HG03432 (cell line): ENCODE measurements around the gene RASSF4.

Experiments
- ATAC-seq: cut with Tn5 transposase; IDR thresholded peaks from one replicate; pipeline ENCODE4 v1.9.1; 2021; ENCODE audit warnings: mild to moderate bottlenecking, moderate library complexity; ENCODE audit not compliant: unreplicated experiment

The RASSF4 gene

DNA sequence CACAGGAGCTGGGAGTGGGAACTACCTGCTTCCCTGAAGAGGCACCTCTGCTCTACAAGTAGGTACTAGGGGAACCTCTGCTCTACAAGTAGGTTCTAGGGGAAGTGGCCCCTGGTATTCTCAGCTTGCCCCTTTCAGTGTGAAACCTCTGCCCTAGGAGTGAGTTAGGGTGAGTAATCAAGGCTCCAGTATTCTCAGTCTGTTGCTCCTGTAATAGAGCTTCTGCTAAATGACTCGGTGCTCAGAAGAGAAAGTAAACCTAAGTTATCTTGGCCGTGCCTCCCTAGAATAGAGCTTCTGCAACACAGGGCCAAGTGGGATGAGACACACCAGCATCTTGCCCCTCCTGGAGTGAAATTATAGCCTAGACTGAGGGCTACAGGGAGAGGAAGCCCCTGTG, 13.4 kb upstream of the RASSF4 start:
- peak; percentile 71 for ATAC-seq

DNA sequence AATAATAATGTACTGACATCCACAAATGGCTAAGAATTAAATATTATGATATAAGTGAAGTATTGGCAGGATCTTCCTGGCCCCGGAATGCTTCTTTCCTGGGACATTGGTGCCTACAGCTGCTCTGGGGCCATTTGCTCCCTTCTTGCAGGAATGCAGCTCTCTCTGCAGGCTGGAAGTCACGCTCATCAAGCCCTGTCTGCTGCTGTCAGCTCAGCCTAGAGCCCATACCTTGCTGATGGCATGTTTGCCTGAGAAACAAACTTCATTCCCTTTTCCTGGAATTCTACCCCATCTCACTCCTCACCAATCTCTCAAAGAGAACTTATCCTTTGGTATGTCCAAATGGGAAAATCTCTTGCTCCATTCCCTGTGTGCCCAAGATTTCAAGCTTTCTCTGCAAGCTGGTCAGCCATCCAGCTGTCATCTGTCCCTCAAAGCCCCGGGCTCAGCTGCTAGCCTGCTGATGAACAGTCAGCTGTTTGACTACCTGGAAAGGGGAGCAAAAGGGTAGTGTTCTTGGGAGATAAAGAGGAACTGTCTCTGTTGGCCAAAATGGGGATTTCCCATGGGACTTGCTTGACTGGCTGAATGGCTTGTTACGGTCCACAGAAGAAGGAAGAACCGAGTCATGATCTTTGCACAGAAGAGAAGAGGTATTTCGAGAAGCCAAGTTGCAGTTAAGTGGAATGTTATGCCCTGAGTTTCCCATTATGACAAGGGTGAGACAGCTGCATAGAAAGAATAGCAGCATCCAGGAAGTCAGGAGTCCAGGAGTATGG, 12.0 kb upstream of the RASSF4 start:
- ATAC-seq, result peak; percentile 65

- no peak for ATAC-seq
These were observed 11.0 kb upstream of the RASSF4 start for GRCh38 chr10:44948642-44949041.

DNA sequence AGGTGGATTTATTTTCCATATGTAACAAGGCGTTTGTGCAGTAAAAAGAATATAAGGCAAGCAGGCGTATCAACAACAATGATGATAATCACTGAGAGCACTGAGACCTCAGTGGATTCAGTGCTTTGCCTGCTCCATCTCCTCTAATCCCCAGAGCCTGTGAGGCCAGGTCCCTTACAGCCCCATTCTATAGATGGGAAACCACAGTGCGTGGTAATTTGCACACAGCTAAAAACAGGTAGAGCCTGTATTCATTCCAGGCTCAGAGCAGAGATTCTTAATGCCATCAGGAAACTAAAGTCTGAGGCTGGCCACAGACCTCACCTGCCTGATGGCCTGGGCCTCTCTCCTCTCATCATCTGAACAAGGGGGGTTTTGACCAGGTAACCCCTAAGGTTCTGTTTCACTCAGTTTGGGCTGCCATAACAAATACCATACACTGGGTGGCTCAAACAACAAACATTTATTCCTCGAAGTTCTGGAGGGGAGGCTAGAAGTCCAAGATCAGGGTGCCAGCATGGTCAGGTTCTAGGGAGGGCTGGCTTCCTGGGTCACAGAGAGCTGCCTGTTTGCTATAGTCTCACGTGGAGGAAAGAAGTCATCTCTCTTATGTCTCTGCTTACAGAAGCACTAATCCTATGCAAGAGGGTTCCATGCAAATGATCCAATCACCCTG, 10.3 kb upstream of the RASSF4 start:
- no peak for ATAC-seq

DNA sequence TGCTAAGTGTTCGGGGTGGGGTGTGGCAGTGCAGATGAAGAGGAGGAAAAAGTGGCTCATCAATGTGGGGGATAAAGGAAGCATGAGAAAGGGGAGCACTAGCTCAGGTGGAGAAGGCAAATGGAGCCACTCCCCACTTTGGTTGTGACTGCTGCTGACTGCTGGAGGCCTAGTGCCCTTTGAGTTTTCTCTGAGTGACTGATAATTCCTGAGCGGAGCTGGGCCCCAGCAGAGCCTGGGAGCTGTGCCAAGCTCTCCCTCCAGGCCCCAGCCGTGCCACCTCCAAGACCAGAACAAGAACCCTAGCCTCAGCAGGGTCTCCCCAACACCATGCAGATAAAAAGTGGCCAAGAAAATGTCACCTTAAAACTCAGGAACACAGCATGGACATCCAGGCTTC, 9.7 kb upstream of the RASSF4 start:
- ATAC-seq, result no peak

DNA sequence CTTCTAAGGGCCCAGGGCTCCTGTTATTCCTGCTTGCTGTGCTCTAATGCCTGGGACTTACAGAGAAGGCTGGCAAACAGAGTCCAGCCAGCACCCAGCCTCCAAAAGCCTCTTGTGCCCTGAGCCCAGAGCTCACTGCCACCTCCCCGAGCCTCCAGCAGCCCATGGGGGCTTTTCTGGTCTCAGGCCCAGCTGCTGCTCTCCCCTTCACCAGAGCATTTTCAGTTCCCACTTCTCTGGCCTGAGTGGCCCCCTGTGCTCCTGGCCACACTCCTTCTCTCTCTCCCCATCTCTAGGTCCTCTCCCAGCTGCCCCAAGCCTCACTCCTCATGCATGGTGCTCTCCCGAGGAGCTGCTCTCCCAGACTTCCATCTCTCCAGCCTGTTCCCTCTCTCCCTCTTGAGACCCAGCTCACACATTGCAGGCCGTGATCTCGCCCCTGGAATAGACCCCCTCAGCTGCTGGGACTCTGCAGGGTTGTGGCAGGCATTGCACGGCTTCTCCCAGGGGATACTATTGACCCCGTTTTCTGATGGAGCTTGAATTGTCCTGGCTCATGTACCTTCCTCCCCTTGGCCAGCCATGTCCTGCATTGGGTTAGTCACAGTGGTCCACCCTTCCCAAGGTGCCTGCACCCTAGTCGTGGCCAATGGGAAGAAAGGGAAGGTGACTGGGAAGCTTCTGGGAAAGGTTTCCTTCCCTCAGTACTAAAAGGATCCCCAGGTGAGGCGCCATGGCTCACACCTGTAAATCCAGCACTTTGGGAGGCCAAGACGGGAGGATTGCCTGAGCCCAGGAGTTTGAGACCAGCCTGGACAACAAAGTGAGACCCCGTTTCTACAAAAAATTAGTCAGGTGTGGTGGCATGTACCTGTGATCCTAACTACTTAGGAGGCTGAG, 9.0 kb upstream of the RASSF4 start:
- ATAC-seq, result no peak

GRCh38 chr10:44951576-44952226, 7.9 kb upstream of the RASSF4 start:
- ATAC-seq, result no peak

- ATAC-seq, result no peak
These were observed 6.8 kb upstream of the RASSF4 start for GRCh38 chr10:44952779-44953231.

GRCh38 chr10:44954042-44954441, 5.6 kb upstream of the RASSF4 start:
- ATAC-seq, result no peak

- ATAC-seq, result no peak
These were observed 4.6 kb upstream of the RASSF4 start for GRCh38 chr10:44954962-44955361.

- no peak for ATAC-seq
These were observed 4.1 kb upstream of the RASSF4 start for GRCh38 chr10:44955413-44956070.

GRCh38 chr10:44956226-44956625, 3.4 kb upstream of the RASSF4 start:
- no peak for ATAC-seq

GRCh38 chr10:44956717-44957706, 2.6 kb upstream of the RASSF4 start:
- no peak for ATAC-seq

DNA sequence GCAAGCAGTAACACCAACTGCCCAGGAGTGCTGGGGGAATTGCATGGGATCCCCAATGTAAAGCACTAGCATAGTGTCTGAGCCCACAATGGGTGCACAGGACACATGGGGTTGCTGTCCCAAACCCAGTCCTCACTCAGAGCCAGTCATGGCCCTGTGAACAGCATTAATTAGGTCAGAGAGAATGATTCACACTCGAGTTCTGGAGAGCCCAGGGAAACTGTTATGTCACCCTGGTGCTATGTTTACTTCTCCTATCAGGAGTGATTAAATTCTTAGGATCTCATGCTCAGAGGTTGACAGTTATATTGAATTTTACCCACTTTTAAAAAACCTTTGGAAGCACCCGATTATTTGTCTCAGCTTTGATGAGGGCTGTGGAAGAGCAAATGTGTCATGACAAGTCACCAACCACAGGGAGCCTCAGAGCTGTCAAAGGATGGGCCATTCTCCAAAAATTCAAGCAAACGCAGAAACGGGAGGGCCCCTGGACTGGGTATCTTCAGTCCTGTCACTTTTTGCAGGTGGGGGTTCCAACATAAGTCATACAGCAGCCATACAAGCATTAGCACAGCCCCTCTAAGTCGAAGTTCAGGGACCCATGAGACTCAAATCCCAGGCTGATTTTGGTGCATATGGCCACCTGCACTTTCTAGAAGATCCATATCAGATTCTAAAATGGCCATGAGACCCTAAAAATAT, 1.3 kb upstream of the RASSF4 start:
- ATAC-seq, result no peak

DNA sequence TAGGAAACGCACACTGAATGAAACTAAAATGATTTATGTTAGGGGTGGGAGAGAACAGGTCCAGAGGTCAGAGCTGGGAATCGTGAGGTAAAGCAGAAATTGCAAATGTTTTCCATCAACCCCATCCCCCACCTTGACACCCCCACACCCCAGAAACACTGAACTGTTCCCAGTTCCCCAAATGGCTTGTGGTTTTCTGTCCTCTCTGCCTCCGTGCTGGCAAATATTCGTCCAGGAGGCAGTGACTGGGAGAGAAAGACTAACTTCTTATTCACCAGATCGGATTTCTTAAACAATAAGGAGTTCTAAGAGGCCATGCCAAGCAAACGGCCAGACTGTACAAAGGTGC, 730 bp upstream of the RASSF4 start:
- no peak for ATAC-seq

- ATAC-seq, result no peak
These were observed 472 bp downstream of the RASSF4 start for GRCh38 chr10:44960088-44960460.

DNA sequence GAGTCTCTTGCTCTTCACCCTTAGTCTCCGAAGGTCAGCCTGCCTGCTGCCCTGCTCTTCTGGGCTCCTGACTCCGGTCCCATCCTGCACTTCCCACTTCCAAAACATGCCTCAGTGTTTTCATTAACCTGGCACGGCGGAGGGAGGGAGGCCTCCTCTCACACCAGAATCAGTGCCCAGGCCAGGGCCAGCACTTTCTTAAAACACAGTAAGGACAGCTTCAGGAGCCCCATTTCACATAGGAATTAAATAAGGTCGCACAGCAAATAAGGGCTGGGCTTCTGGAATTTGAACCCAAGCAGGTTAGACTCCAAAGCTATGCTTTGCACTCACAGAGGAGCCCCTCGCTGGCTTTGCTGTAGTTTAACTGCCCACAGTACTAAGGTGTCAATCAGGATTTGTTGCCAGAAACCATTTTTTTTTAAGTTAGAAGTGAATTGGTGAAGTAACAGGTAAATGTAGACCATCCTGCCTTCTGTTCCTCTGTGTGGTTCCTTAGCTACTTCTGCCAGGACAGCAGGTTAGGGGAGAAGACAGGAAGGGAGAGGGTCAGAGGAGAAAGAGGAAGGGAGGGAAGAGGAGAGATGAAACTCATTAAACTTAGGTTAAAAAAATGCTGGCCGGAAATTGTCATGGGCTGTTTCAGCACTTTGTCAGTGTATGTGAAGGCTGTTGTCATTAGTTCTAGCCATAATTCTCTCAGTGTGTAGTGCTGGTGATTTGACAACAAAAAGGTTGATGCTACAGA, 1.1 kb downstream of the RASSF4 start:
- no peak for ATAC-seq

GRCh38 chr10:44961230-44961571, 1.6 kb downstream of the RASSF4 start:
- ATAC-seq, result no peak
